ENCODE measurements around the gene SCUBE2. TPM values are rescaled to one million over a fixed set of nuclear protein-coding genes. Genes with fewer than 3 reads are reported as not detected.

Gene SCUBE2
- total RNA-seq, 1 donor from 2014 or later, result 5.0 TPM

DNA sequence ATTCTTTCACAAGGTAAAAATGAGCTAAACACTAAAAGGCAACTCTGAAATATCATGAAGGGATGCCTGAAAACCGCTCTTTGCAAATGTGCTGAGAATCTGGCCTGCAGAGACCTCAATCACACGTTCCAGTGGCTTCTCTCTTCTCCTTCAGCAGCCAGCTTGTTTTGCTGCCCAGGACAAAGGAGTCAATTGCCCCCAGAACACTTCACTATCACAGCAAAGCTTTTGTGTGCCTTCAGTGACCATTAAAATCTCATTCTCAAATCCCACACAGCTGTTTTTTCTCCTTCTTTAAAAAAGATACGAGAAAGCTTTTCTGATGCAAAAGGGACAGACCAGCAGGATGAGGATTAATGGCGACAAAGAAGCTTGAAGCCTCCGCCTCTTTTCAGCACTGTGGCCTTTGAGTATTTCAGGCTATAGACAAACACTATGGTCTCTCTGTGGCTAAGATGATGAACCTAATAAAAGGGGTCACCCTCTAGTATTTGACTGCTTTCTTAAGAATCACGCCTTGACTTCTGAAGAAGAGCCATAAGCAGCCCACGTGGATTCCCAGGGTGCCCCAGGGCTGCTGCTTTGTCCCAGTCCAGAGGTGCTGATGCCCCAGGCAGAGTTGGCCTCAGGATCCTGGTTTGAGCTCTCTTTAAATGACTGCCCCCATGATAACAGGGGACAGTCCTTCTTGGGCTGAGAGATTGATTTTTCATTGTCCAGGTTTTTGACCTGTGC lies 54.2 kb downstream of the SCUBE2 start:
- H3K27ac Mint-ChIP-seq (ENCODE audit: unreplicated experiment), result no peak overlapping the region
- no peaks in the 10 kb centered on the region for H3K4me1 Mint-ChIP-seq (ENCODE audit: low read depth)
- TF ChIP-seq, protein P1, sequence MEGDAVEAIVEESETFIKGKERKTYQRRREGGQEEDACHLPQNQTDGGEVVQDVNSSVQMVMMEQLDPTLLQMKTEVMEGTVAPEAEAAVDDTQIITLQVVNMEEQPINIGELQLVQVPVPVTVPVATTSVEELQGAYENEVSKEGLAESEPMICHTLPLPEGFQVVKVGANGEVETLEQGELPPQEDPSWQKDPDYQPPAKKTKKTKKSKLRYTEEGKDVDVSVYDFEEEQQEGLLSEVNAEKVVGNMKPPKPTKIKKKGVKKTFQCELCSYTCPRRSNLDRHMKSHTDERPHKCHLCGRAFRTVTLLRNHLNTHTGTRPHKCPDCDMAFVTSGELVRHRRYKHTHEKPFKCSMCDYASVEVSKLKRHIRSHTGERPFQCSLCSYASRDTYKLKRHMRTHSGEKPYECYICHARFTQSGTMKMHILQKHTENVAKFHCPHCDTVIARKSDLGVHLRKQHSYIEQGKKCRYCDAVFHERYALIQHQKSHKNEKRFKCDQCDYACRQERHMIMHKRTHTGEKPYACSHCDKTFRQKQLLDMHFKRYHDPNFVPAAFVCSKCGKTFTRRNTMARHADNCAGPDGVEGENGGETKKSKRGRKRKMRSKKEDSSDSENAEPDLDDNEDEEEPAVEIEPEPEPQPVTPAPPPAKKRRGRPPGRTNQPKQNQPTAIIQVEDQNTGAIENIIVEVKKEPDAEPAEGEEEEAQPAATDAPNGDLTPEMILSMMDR (IDR thresholded peaks at IDR 0.05), result no peak
- peaks cover 4% of the 10 kb centered on the region for H3K36me3 Mint-ChIP-seq (ENCODE audit: low read depth)
- H3K9me3 Mint-ChIP-seq (ENCODE audit: low read depth), result no peaks in the 10 kb centered on the region
- no peak overlapping the region for H3K4me3 Mint-ChIP-seq (ENCODE audit: unreplicated experiment)
- no peak for DNase-seq (ENCODE audit: low spot score)
- no peaks in the 10 kb centered on the region for H3K27me3 Mint-ChIP-seq (ENCODE audit: low read depth)

DNA sequence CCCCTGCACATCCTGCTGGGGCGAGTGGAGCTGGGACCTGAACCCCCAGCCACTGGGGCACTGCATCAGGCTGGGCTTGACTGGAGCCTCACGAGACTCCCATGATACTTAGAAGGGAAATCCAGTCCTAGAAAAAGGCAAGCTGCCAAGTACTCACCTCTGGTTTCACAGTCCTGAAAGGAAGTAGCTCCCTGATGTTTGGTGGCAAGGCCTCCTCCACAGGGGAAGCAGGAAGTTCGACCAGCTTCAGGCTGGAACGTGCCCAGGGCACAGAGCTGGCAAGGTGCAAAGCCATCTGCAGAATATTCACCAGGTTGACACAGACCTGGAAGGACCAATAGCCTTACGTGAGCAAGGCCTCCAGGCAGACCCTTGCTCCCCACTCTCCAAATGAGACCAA lies 60.8 kb downstream of the SCUBE2 start:
- H3K27ac Mint-ChIP-seq (ENCODE audit: unreplicated experiment), result no peak overlapping the region
- peaks cover 2% of the 10 kb centered on the region for H3K27me3 Mint-ChIP-seq (ENCODE audit: low read depth)

DNA sequence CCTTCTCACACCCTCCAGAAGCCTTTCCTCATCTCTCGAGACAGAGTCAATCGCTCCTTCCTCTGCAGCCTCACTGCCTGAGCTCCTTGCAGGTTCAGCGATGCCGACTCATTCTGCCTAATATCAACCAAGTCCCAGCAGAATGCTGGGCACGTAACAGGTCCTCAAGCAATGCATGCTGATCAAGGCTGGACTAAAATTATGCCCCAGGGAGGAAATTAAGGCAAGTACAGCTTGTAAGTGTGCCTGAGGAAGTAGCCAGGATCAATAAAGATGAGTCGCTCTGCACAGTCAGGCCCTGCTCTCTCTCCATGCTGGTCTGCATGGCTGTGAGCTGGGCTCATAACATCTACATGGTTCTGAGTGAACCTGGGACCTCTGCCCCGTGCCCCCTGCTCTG lies 62.0 kb downstream of the SCUBE2 start:
- Mint-ChIP-seq H3K27ac (ENCODE audit: unreplicated experiment) (no peak overlapping the region), H3K9me3 (ENCODE audit: low read depth) (no peaks in the 10 kb centered on the region), H3K36me3 (ENCODE audit: low read depth) (peaks cover 4% of the 10 kb centered on the region), H3K4me1 (ENCODE audit: low read depth) (no peaks in the 10 kb centered on the region), H3K4me3 (ENCODE audit: unreplicated experiment) (no peak overlapping the region), H3K27me3 (ENCODE audit: low read depth) (peaks cover 2% of the 10 kb centered on the region)
- TF ChIP-seq, protein P1 (IDR thresholded peaks at IDR 0.05), result no peak
- no peak for DNase-seq (ENCODE audit: low spot score)

More for the DNA sequence above, 60.8 kb downstream of the SCUBE2 start:
- Mint-ChIP-seq H3K4me1 (ENCODE audit: low read depth) (no peaks in the 10 kb centered on the region), H3K4me3 (ENCODE audit: unreplicated experiment) (no peak overlapping the region), H3K9me3 (ENCODE audit: low read depth) (no peaks in the 10 kb centered on the region), H3K36me3 (ENCODE audit: low read depth) (peaks cover 2% of the 10 kb centered on the region)
- TF ChIP-seq, protein P1 (IDR thresholded peaks at IDR 0.05), result no peak
- DNase-seq (ENCODE audit: low spot score), result no peak

DNA sequence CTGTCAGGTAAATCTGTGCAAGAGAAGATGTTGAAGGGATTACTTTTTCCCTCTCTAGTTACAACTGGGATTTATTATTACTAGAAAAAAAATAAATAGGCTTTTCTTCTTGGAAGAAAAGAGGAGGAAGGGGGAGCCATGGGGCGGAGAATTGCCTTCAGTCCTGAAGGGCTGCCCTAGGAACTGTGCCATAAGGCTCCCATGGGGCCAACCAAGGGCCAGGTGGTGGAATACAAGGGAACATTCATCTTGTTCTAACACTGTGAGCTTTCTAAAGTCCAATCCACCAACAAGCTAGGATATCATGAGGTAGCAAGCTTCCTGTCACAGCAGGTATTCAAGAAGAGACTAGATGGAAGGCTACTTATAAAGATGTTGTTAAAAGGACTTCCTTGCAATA lies 62.8 kb downstream of the SCUBE2 start:
- Mint-ChIP-seq H3K27ac (ENCODE audit: unreplicated experiment) (no peak overlapping the region), H3K27me3 (ENCODE audit: low read depth) (peaks cover 2% of the 10 kb centered on the region), H3K4me3 (ENCODE audit: unreplicated experiment) (no peak overlapping the region), H3K36me3 (ENCODE audit: low read depth) (peaks cover 6% of the 10 kb centered on the region), H3K4me1 (ENCODE audit: low read depth) (no peaks in the 10 kb centered on the region), H3K9me3 (ENCODE audit: low read depth) (no peaks in the 10 kb centered on the region)
- TF ChIP-seq, protein P1 (IDR thresholded peaks at IDR 0.05), result no peak
- no peak for DNase-seq (ENCODE audit: low spot score)

DNA sequence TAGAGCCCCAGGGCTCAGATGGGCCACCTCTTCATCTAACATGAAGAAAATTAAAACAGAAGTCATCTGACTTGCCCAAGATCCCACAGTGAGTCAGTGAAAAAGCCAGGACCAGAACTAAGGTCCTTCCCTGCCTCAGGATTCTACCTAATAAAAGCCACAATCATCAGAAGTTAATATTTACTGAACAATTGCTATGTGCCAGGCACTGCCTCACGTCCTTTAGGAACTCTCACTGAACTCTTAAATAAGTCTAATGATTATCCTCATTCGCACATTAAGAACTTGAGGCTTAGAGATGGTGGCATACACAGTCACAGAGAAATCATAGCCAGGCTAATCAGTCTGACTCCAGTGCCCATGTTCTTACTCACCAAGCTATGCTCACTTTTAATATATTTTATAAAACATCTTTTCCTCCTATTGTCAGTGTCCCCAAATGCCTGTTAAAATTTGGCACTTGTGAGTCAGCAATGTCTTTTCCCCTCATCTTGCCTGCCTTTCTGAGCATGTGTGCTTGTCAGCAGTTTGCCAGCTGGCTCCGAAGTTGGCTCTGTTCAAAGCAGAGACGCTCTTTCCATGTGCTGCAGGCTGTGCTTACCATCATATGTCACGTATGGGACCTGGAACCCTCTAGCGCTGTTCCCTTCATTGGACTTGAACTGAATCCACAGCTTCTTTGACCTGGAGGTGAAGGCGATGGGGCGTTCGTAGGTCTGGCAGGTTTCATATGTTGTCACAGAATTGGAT lies 66.1 kb downstream of the SCUBE2 start:
- TF ChIP-seq, protein P1 (IDR thresholded peaks at IDR 0.05), result no peak
- peaks cover 2% of the 10 kb centered on the region for H3K27me3 Mint-ChIP-seq (ENCODE audit: low read depth)
- no peak for DNase-seq (ENCODE audit: low spot score)
- H3K36me3 Mint-ChIP-seq (ENCODE audit: low read depth), result peaks cover 10% of the 10 kb centered on the region
- no peak overlapping the region for H3K27ac Mint-ChIP-seq (ENCODE audit: unreplicated experiment)
- H3K4me3 Mint-ChIP-seq (ENCODE audit: unreplicated experiment), result no peak overlapping the region
- no peaks in the 10 kb centered on the region for H3K9me3 Mint-ChIP-seq (ENCODE audit: low read depth)
- H3K4me1 Mint-ChIP-seq (ENCODE audit: low read depth), result no peaks in the 10 kb centered on the region
